ENCODE data around the gene DLGAP1.

Gene DLGAP1

DNA sequence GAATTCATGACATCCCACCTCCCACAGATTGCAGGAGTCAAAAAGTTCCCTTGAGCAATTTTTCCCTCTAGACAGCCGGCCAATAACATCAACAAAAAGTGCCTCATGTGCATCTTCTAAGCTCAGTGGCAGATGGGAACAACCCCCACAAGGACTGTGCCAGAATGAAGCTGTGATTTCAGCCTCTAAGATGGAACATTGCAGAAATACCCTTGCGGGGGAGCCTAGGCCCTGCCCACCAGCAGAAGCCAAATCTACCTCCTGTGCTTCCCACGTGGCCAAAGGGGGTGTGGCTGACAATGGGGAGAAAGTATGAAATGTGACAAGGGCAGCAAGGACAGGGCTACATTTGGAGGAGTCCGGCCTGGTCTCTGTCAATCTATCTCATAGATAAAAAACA, 522.8 kb downstream of the DLGAP1 start:
- no peak for DNase-seq (ENCODE audit: low read depth)

GRCh38 chr18:3931542-3932112, 523.5 kb downstream of the DLGAP1 start:
- DNase-seq (ENCODE audit: low read depth): no peak

GRCh38 chr18:3931013-3931315, 524.1 kb downstream of the DLGAP1 start:
- no peak for DNase-seq (ENCODE audit: low read depth)

- DNase-seq (ENCODE audit: low read depth): no peak
Observed at GRCh38 chr18:3930126-3931012, 524.7 kb downstream of the DLGAP1 start.

DNA sequence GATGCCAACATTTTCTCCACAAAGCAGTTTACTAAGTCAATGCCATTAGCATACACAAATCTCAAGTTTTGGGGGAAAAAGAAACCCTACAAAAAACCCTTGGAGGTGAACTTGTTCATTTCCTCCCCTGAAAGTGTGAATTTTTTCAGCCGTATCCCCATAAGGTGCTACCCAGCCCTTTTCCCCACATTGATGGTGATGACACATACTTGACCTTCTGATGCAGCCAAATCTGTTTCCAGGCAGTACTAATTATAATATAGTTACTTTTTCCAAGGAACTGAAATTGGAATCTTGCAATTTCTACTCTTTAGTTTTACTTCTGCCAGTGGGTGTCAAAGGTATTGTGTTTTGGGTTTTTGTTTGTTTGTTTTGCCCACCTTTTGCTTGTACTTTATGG, 530.7 kb downstream of the DLGAP1 start:
- no peak for DNase-seq (ENCODE audit: low read depth)

DNA sequence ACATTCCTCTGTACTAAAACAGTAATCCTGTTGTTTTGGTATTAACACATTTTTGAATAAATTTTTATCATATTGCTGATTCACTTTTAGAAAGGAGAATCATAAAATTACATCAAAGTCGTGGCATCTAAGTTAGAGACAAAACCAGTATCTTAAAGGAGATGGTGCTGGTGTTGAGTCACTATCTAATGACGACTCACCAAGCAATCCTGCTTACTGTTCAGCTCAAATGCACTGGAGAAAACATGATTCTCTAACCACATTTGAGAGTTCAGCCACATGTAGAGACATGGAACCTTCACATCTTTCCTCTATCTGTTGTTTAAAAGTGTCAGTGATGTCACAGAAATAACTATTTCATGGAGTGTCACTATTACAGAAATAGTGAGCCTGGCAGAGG, 531.4 kb downstream of the DLGAP1 start:
- DNase-seq (ENCODE audit: low read depth): no peak

- DNase-seq (ENCODE audit: low read depth): no peak
Observed at GRCh38 chr18:3921826-3922225, 533.3 kb downstream of the DLGAP1 start.

DNA sequence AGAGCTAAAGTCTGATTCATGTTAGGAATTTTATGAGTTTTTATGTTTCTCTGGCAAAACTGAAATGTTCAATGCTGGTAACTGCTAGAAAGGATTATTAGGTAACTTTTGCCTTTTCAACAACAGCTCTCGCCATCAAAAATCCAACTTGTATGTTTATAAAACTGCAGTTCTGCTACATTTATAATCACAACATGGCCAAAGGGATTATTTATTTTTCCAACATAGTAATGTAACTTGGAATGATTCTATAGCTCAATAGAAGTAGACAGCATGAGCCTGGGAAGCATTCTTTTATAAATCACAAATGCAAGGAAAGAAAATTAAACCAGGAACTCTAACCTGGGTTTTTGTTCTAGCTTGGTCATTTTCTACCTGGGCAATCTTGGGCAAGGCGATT, 534.3 kb downstream of the DLGAP1 start:
- no peak for DNase-seq (ENCODE audit: low read depth)

GRCh38 chr18:3919396-3920061, 535.6 kb downstream of the DLGAP1 start:
- DNase-seq (ENCODE audit: low read depth): no peak

- DNase-seq (ENCODE audit: low read depth): no peak
Observed at GRCh38 chr18:3916082-3916481, 539.0 kb downstream of the DLGAP1 start.

- no peak for DNase-seq (ENCODE audit: low read depth)
Observed at GRCh38 chr18:3914833-3915610, 540.1 kb downstream of the DLGAP1 start.

DNA sequence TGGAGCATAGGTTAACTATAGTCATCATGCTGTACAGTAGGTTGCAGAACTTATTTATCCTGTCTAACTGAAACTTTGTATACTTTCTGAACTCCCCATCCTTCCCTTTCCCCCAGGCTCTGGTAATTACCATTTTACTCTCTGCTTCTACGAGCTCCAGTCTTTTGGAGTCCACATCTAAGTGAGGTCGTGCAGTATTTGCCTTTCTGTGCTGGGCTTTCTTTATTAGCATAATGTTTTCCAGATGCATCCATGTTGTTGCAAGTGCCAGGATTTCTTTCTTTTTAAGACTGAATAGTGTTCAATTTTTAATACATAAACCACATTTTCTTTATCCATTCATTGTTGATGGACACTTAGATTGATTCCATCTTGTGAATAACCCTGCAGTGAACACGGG, 541.0 kb downstream of the DLGAP1 start:
- DNase-seq (ENCODE audit: low read depth): no peak

- DNase-seq (ENCODE audit: low read depth): no peak
Observed at GRCh38 chr18:3912705-3913104, 542.4 kb downstream of the DLGAP1 start.

- DNase-seq (ENCODE audit: low read depth): no peak
Observed at GRCh38 chr18:3911413-3911812, 543.7 kb downstream of the DLGAP1 start.

- DNase-seq (ENCODE audit: low read depth): no peak
Observed at GRCh38 chr18:3910512-3910911, 544.6 kb downstream of the DLGAP1 start.

DNA sequence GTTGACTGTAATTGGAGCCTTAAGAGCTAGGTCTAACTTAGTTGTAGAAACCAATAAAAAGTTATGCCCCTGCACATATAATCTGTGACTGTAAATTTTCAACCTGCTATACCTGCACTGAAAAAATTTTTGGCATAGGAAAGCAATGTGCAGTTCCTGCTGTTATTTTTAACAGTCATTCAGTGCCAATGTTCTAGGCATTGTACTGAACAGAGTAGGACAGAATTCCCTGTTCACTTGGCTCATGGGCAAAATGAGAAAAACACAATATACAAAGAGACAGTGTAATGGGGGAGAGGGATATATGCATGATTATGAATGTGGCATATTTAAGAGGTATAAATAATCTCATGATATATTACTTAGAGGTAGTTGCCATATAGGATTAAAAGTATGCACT, 547.2 kb downstream of the DLGAP1 start:
- no peak for DNase-seq (ENCODE audit: low read depth)

GRCh38 chr18:3906116-3906750, 548.9 kb downstream of the DLGAP1 start:
- DNase-seq (ENCODE audit: low read depth): no peak

DNA sequence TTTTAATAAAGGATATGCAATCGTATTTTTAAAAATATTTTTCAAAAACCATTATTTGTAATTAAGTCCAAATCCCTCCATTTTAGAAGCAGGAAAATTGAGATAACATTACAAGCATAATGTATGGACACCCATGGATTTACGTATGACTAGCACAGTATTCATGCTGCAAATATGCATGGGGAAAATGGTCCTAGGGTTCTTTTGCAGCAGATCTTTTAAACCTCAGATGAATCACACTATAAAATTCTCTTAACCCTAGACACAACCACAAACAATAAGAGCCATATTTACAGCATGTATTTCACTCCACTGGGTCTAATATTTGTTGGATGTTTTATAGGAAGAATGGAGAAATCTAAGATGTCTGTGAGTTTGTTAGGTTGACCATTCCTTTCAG, 551.8 kb downstream of the DLGAP1 start:
- DNase-seq (ENCODE audit: low read depth): no peak

DNA sequence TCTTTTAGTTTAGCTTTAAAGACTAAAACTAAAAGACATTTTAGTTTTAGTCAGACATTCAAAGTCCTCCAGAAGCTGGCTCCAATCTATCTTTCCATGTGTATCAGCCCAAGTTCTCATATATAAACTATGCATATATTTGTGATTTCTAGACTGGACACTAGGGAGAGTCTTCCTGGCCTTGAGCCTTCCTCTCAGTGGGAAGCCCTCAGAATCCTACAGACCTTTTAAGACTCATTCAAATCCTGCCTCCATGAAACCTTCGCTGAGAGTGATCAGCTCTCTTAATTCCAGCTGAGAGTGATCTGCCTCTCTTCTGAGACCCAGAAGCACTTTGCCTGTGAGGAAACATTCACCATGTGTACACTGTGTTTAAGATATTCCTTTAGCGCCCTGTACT, 552.4 kb downstream of the DLGAP1 start:
- DNase-seq (ENCODE audit: low read depth): no peak

GRCh38 chr18:3901811-3902210, 553.3 kb downstream of the DLGAP1 start:
- DNase-seq (ENCODE audit: low read depth): no peak

GRCh38 chr18:3901042-3901441, 554.1 kb downstream of the DLGAP1 start:
- DNase-seq (ENCODE audit: low read depth): no peak

DNA sequence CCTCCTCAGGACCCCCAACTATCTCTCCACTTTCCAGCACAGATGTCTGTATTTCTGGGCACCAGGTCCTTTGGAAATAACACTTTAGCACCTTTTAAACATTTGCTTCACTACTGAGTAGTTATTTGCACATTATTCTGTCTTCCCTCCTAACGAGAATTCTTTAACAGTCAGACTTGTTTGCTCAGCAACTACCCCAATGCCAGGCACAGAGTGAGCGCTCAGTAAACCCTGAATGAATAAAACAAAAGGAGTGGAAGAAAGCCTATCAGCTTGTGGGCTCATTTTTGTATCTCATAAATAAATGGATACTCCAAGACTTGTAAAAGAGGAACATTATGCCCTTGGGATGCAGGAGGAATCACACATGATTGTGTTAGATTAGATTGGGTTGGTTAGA, 554.8 kb downstream of the DLGAP1 start:
- DNase-seq (ENCODE audit: low read depth): no peak

All from activated T-cell treated with anti-CD3 and anti-CD28 coated beads for 1 hour (primary cell).